ENCODE measurements around the gene RNF157. TPM values are rescaled to one million over a fixed set of nuclear protein-coding genes. Genes with fewer than 3 reads are reported as not detected.

The RNF157 gene
- total and polyA plus RNA-seq, 2 experiments from 2014 or later = 5.0 to 8.6 TPM

GRCh38 chr17:76120658-76121008 is 119.7 kb downstream of the RNF157 start:
- H3K79me2 ChIP-seq = no peaks in the 10 kb centered on the region
- no peaks in the 10 kb centered on the region for H3K36me3 ChIP-seq (replicated peaks; ENCODE audit: insufficient read depth, low read depth)
- TF ChIP-seq EZH2phosphoT487 (IDR thresholded peaks at IDR 0.05; ENCODE audit: low read depth, severe bottlenecking, unreplicated experiment) (no peak), CTCF (IDR thresholded peaks at IDR 0.05; ENCODE audit: poor library complexity) (no peak), EZH2 (IDR thresholded peaks at IDR 0.05; ENCODE audit: borderline replicate concordance) (no peak)
- no peaks in the 10 kb centered on the region for H4K20me1 ChIP-seq (ENCODE audit: insufficient read depth, poor library complexity, severe bottlenecking)
- H3K4me3 ChIP-seq = no peak overlapping the region
- H3K27ac ChIP-seq = no peak overlapping the region
- H3K4me1 ChIP-seq (ENCODE audit: insufficient read depth) = peaks cover 3% of the 10 kb centered on the region
- DNase-seq (ENCODE audit: low spot score) = no peak
- H3K27me3 ChIP-seq = no peaks in the 10 kb centered on the region
- 84% methylated on average over 5 of the region's 5 CpGs for WGBS (ENCODE audit: low lambda C conversion rate, missing lambda C conversion rate)
- no peak overlapping the region for H2AFZ ChIP-seq
- no peaks in the 10 kb centered on the region for H3K9me3 ChIP-seq (ENCODE audit: low read depth)
- H3K9me2 ChIP-seq (replicated peaks; ENCODE audit: insufficient read depth) = no peaks in the 10 kb centered on the region
- H3K4me2 ChIP-seq = no peak overlapping the region

- H3K4me2 ChIP-seq = no peak overlapping the region
- no peaks in the 10 kb centered on the region for H3K79me2 ChIP-seq
- H3K4me1 ChIP-seq (ENCODE audit: insufficient read depth) = peaks cover 3% of the 10 kb centered on the region
- no peak for DNase-seq (ENCODE audit: low spot score)
- H3K9me2 ChIP-seq (replicated peaks; ENCODE audit: insufficient read depth) = no peaks in the 10 kb centered on the region
- H3K27me3 ChIP-seq = no peaks in the 10 kb centered on the region
- TF ChIP-seq EZH2phosphoT487 (IDR thresholded peaks at IDR 0.05; ENCODE audit: low read depth, severe bottlenecking, unreplicated experiment) (no peak), EZH2 (IDR thresholded peaks at IDR 0.05; ENCODE audit: borderline replicate concordance) (no peak), CTCF (IDR thresholded peaks at IDR 0.05; ENCODE audit: poor library complexity) (no peak)
- H3K4me3 ChIP-seq = no peak overlapping the region
- H3K36me3 ChIP-seq (replicated peaks; ENCODE audit: insufficient read depth, low read depth) = no peaks in the 10 kb centered on the region
- H4K20me1 ChIP-seq (ENCODE audit: insufficient read depth, poor library complexity, severe bottlenecking) = no peaks in the 10 kb centered on the region
- WGBS (ENCODE audit: low lambda C conversion rate, missing lambda C conversion rate) = 75% methylated on average over 19 of the region's 19 CpGs
- H3K9me3 ChIP-seq (ENCODE audit: low read depth) = no peaks in the 10 kb centered on the region
- no peak overlapping the region for H3K27ac ChIP-seq
- no peak overlapping the region for H2AFZ ChIP-seq
Measured at GRCh38 chr17:76119409-76120371, 120.6 kb downstream of the RNF157 start.

GRCh38 chr17:76115138-76115754 is 125.0 kb downstream of the RNF157 start:
- Histone ChIP-seq H3K9me3 (ENCODE audit: low read depth) (no peaks in the 10 kb centered on the region), H3K79me2 (no peaks in the 10 kb centered on the region), H3K27ac (no peak overlapping the region), H3K27me3 (no peaks in the 10 kb centered on the region), H3K4me1 (ENCODE audit: insufficient read depth) (no peaks in the 10 kb centered on the region), H2AFZ (no peak overlapping the region), H3K4me2 (no peak overlapping the region), H3K9me2 (replicated peaks; ENCODE audit: insufficient read depth) (no peaks in the 10 kb centered on the region), H3K4me3 (no peak overlapping the region), H3K36me3 (replicated peaks; ENCODE audit: insufficient read depth, low read depth) (no peaks in the 10 kb centered on the region), H4K20me1 (ENCODE audit: insufficient read depth, poor library complexity, severe bottlenecking) (no peaks in the 10 kb centered on the region)
- DNase-seq (ENCODE audit: low spot score) = no peak
- 93% methylated on average over 7 of the region's 7 CpGs for WGBS (ENCODE audit: low lambda C conversion rate, missing lambda C conversion rate)
- TF ChIP-seq CTCF (IDR thresholded peaks at IDR 0.05; ENCODE audit: poor library complexity) (no peak), EZH2 (IDR thresholded peaks at IDR 0.05; ENCODE audit: borderline replicate concordance) (no peak), EZH2phosphoT487 (IDR thresholded peaks at IDR 0.05; ENCODE audit: low read depth, severe bottlenecking, unreplicated experiment) (no peak)

Data from hepatocyte (in vitro differentiated cells).